Fibroblast of the aortic adventitia (primary cell): ENCODE results near the gene FGF9. TPM values are rescaled to one million over a fixed set of nuclear protein-coding genes. Genes with fewer than 3 reads are reported as not detected.

Experiments used
- DNase-seq: peaks from one replicate; pipeline ENCODE4 v3.0.0-alpha.2; 2010; ENCODE audit warnings: low read depth
- H3K4me3 ChIP-seq: 2 replicates; pipeline ENCODE4 v1.5.1; 2011; ENCODE audit warnings: low read depth, mild to moderate bottlenecking, control low read depth, low read length, moderate library complexity
- total RNA-seq: library from RNA; depleted of rRNA; stranded (reverse); fragments of >200 nt; gene quantifications from 2 replicates; pipeline ENCODE4 v1.2.3, GENCODE V29; 2012; ENCODE audit warnings: low replicate concordance
- TF ChIP-seq, protein P1 (sequence below): IDR thresholded peaks from 2 replicates; pipeline ENCODE4 v1.5.1; 2011; ENCODE audit warnings: mild to moderate bottlenecking, low read length, control low read depth, inconsistent platforms; ENCODE audit not compliant: insufficient read depth

The FGF9 gene
- total RNA-seq, 1 donor, result 0.18 TPM

DNA sequence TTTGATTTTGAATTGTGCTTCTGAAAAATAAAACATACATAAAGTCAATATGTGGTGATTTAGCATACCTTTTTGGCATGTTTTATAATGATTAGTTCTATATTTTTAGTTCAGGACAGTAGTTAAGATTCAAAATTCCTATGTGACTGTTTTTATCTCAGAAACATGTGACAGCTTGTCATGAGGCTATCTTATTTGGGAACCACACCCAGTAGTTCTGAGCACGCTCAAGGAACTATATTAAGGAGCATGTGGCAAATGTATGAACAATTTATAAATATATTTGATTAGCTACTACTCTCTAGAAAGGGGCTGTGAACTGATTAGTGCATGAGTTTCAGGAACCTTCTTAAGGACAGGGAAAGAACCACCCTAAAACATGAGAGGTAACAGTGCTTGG lies 38.8 kb downstream of the FGF9 start:
- no peak overlapping the region for H3K4me3 ChIP-seq
- DNase-seq, result no peak
- TF ChIP-seq, protein P1, sequence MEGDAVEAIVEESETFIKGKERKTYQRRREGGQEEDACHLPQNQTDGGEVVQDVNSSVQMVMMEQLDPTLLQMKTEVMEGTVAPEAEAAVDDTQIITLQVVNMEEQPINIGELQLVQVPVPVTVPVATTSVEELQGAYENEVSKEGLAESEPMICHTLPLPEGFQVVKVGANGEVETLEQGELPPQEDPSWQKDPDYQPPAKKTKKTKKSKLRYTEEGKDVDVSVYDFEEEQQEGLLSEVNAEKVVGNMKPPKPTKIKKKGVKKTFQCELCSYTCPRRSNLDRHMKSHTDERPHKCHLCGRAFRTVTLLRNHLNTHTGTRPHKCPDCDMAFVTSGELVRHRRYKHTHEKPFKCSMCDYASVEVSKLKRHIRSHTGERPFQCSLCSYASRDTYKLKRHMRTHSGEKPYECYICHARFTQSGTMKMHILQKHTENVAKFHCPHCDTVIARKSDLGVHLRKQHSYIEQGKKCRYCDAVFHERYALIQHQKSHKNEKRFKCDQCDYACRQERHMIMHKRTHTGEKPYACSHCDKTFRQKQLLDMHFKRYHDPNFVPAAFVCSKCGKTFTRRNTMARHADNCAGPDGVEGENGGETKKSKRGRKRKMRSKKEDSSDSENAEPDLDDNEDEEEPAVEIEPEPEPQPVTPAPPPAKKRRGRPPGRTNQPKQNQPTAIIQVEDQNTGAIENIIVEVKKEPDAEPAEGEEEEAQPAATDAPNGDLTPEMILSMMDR, result no peak

DNA sequence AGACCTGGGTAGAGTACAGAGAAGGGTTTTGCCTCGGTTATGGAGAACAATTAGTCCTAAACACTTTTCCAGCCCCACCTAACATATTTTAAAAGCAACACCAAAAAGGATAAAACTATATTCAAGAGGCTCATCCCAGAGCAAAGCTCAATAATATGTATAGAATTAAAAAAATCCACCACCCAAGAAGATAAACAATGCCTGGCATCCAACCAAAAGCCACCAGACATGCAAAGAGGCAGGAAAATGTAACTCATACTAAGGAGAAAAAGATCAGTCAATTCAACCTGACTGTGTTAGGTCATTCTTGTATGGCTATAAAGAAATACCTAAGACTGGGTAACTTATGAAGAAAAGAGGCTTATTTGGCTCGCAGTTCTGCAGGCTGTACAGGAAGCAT lies 39.3 kb downstream of the FGF9 start:
- no peak overlapping the region for H3K4me3 ChIP-seq
- TF ChIP-seq, protein P1, result no peak
- no peak for DNase-seq

DNA sequence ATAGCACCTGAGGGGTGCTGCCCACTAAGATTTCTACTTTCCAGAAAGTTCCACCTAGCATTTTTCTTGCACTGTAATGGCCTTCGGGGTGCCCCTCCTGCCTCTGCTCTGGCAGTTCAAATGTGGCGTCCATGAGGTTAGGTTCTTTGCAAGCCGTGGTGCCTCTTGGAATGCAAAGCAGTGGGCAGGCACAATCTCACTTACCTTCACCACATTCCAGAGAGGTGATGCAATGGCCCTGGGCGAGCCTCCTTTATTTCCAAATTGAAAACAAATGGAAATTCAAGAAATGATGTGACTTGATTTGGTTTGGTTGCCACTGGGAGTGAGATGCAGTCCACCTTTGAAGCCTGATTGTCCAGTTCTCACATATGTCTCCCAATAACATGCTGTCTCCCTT lies 46.9 kb downstream of the FGF9 start:
- no peak overlapping the region for H3K4me3 ChIP-seq
- no peak for DNase-seq
- TF ChIP-seq, protein P1, result no peak

DNA sequence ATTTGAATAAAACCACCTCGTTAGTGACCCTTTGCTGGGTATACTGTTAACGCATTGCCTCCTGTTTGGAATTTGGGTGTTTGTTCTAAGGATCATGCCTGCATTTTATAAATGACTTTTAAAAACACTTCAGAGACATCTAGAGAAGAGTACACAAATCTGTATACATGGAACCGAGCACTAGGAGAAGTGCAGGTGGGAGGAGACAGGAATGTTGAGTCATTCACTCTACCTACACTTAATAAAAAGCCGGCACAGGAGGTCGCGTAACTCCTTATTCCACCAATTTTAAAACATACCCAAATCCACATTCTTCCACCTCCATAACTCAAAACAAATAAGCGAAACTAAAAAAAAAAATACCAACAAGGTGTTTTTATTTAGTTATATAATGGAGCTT lies 48.6 kb downstream of the FGF9 start:
- DNase-seq, result no peak
- TF ChIP-seq, protein P1, result no peak

DNA sequence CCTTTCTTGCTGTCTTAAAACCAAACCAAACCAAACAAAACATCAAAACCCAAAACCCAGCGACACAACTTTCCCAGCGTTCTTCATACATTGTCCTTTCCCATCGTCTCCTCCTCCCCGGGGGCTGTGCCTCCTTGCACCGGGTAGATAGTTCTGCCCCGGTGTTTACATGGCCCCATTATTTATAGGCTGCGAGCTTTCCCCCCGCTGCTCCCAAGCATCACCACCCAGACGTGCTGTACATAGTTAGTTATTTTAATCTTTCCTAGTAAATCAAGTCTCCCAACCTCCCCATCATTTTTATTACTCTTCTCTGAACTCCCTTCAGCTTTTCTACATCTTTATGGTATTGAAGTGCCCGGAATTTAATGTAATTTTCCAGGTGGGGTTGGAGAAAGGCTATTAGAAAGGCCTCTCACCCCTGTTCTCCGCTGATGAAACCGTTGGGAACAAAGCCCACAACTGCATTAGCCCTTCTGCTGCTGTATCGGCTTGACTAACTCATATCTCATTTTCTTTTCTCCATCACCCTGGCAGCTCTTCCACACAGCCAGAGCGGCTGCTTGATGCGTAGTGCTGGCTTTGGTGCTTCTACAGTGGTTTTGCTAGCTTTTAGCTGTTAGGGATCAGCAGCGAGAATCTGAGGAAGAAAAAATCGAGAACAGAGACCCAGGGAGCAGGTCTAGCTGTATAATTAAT lies 53.1 kb downstream of the FGF9 start:
- DNase-seq, result no peak
- no peak overlapping the region for H3K4me3 ChIP-seq
- TF ChIP-seq, protein P1, result no peak

More for the DNA sequence above, 48.6 kb downstream of the FGF9 start:
- H3K4me3 ChIP-seq, result no peak overlapping the region

DNA sequence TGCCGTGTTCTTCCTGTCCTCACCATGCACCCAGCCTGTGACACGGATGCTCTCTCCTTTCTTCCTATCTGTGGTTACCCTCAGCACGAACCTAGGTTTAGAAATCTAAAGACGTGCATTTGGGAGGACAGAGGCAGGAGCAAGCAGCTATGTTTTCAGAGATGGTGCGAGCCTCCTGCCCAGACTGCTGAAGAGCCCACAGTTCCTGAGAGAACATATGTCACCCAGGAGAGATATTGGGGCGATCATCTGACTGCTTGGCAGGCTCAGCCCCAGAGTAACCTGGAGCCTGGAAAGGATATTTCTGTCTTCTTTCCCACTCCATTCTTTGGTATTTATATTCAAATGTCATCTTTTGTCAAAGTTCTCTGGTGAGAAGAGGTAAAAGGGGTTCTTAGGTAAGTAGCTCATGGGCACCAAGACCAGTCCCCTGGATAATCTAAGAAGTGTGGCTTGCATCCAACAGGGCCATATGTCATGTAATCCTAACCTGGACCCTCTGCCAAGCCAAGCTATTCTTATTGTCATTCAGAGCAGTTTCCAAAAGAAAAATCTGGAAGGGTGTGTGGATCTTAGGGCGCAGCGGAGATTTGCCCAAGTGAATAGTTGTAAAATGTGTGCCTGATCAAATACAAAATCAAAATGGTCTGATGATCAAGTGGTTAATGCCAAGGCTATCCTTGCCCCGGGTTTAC lies 59.5 kb downstream of the FGF9 start:
- TF ChIP-seq, protein P1, result no peak
- no peak for DNase-seq
- H3K4me3 ChIP-seq, result no peak overlapping the region
